ENCODE measurements around the gene LEFTY1. TPM values are rescaled to one million over a fixed set of nuclear protein-coding genes. Genes with fewer than 3 reads are reported as not detected.
A peak's percentile ranks its signal among the peaks of the same experiment; 100 is the strongest.

LEFTY1 gene
- total and polyA plus RNA-seq, 9 of the 15 experiments (the other 6 are each of a cell fraction or from before 2014, with no cell fraction given): 0.07 to 0.24 (median 0.17) TPM; not detected in 5

DNA sequence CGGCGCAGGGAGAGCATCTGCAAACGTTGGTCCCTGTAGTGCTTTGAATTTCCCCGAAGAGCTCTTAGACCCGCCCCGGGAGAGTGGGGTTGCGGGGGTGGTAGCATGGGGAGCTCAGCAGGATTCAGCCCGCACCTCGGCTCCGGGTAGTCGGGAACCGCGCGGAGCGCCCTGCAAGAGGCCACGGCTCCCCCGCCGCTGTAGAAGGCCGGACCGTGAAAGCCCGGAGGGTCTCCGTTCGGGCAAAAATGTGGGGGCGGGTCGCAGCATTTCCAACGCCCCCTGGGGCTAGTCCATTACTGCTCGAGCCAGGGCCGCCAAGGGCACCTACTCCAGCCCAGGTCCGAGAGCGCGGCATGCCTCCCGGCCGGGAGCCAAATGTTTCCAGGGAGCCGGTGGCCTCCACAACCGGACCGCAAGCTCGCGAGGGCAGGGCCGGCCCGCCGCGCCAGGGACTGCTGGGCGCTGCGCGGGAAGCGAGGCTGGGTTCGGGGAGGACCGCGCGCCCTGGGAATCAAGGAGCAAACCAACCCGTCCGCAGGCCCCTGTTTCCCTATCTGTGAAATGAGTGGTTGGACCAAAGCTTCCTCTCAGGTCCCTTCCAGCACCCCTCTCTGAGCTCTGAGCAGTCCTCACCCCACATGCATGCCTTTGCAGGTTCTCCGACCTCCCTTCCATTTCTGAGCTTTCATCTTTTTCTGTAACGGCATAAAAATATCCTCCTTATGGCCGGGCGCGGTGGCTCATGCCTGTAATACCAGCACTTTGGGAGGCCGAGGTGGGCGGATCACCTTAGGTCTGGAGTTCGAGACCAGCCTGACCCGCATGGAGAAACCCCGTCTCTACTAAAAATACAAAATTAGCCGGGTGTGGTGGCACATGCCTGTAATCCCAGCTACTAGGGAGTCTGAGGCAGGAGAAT, 6.0 kb downstream of the LEFTY1 start (continued):
- TF ChIP-seq, protein P1, sequence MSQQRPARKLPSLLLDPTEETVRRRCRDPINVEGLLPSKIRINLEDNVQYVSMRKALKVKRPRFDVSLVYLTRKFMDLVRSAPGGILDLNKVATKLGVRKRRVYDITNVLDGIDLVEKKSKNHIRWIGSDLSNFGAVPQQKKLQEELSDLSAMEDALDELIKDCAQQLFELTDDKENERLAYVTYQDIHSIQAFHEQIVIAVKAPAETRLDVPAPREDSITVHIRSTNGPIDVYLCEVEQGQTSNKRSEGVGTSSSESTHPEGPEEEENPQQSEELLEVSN (IDR thresholded peaks at IDR 0.05; ENCODE audit: borderline replicate concordance in 1 of 2, extremely low read depth in 1 of 2, insufficient read depth in 1 of 2, insufficient read length in 1 of 2, low read depth in 1 of 2, low read length in 1 of 2, poor library complexity in 1 of 2, severe bottlenecking in 1 of 2): peak; percentile 60 to 77
- TF ChIP-seq FIP1L1 (IDR thresholded peaks at IDR 0.05; ENCODE audit: low read depth, low read length, poor library complexity, severe bottlenecking): peak; percentile 25
- TF ChIP-seq, protein P2, sequence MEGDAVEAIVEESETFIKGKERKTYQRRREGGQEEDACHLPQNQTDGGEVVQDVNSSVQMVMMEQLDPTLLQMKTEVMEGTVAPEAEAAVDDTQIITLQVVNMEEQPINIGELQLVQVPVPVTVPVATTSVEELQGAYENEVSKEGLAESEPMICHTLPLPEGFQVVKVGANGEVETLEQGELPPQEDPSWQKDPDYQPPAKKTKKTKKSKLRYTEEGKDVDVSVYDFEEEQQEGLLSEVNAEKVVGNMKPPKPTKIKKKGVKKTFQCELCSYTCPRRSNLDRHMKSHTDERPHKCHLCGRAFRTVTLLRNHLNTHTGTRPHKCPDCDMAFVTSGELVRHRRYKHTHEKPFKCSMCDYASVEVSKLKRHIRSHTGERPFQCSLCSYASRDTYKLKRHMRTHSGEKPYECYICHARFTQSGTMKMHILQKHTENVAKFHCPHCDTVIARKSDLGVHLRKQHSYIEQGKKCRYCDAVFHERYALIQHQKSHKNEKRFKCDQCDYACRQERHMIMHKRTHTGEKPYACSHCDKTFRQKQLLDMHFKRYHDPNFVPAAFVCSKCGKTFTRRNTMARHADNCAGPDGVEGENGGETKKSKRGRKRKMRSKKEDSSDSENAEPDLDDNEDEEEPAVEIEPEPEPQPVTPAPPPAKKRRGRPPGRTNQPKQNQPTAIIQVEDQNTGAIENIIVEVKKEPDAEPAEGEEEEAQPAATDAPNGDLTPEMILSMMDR (IDR thresholded peaks at IDR 0.05 in 2 of 3, conservative IDR thresholded peaks at IDR 0.05 in 1 of 3; ENCODE audit: insufficient read depth in 2 of 3, low read depth in 1 of 3, low read length in 3 of 3): 0 out of 6 replicates have a peak, but pooled peaks of 1 of the 3 experiments have one; percentile 6
- TF ChIP-seq ZNF561 (CRISPR knock-in tag; conservative IDR thresholded peaks at IDR 0.05): no peak
- peak; percentile 4; the same call in 1 of the 2 replicates for TF ChIP-seq PHF8 (IDR thresholded peaks at IDR 0.05; ENCODE audit: borderline replicate concordance, low read length)
- TF ChIP-seq XRCC4 (IDR thresholded peaks at IDR 0.05; ENCODE audit: extremely low read depth, insufficient read depth, insufficient read length): no peak
- no peak for TF ChIP-seq ZNF695 (CRISPR knock-in tag; IDR thresholded peaks at IDR 0.05)
- peak; percentile 51; the same call in 1 of the 2 replicates for TF ChIP-seq ZBTB7A (IDR thresholded peaks at IDR 0.05; ENCODE audit: borderline replicate concordance, control insufficient read depth, low read depth, low read length)
- no peak for TF ChIP-seq HMG20A (CRISPR knock-in tag; conservative IDR thresholded peaks at IDR 0.05)
- 0 out of 2 replicates have a peak, but pooled peaks have one; percentile 16 for TF ChIP-seq BCOR (IDR thresholded peaks at IDR 0.05)
- TF ChIP-seq, protein P3, sequence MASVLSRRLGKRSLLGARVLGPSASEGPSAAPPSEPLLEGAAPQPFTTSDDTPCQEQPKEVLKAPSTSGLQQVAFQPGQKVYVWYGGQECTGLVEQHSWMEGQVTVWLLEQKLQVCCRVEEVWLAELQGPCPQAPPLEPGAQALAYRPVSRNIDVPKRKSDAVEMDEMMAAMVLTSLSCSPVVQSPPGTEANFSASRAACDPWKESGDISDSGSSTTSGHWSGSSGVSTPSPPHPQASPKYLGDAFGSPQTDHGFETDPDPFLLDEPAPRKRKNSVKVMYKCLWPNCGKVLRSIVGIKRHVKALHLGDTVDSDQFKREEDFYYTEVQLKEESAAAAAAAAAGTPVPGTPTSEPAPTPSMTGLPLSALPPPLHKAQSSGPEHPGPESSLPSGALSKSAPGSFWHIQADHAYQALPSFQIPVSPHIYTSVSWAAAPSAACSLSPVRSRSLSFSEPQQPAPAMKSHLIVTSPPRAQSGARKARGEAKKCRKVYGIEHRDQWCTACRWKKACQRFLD (CRISPR knock-in tag; IDR thresholded peaks at IDR 0.05): peak; percentile 28; the same call in 1 of the 2 replicates
- no peak for TF ChIP-seq CBFA2T2 (conservative IDR thresholded peaks at IDR 0.05)
- peak; percentile 72; the same call in 1 of the 2 replicates for TF ChIP-seq E2F3 (CRISPR knock-in tag; IDR thresholded peaks at IDR 0.05)
- no peak for TF ChIP-seq MAFF (IDR thresholded peaks at IDR 0.05; ENCODE audit: low read length)
- TF ChIP-seq NR2C2 (CRISPR knock-in tag; IDR thresholded peaks at IDR 0.05): no peak
- TF ChIP-seq NR2C2 (tag; IDR thresholded peaks at IDR 0.05): no peak
- TF ChIP-seq, protein P4, sequence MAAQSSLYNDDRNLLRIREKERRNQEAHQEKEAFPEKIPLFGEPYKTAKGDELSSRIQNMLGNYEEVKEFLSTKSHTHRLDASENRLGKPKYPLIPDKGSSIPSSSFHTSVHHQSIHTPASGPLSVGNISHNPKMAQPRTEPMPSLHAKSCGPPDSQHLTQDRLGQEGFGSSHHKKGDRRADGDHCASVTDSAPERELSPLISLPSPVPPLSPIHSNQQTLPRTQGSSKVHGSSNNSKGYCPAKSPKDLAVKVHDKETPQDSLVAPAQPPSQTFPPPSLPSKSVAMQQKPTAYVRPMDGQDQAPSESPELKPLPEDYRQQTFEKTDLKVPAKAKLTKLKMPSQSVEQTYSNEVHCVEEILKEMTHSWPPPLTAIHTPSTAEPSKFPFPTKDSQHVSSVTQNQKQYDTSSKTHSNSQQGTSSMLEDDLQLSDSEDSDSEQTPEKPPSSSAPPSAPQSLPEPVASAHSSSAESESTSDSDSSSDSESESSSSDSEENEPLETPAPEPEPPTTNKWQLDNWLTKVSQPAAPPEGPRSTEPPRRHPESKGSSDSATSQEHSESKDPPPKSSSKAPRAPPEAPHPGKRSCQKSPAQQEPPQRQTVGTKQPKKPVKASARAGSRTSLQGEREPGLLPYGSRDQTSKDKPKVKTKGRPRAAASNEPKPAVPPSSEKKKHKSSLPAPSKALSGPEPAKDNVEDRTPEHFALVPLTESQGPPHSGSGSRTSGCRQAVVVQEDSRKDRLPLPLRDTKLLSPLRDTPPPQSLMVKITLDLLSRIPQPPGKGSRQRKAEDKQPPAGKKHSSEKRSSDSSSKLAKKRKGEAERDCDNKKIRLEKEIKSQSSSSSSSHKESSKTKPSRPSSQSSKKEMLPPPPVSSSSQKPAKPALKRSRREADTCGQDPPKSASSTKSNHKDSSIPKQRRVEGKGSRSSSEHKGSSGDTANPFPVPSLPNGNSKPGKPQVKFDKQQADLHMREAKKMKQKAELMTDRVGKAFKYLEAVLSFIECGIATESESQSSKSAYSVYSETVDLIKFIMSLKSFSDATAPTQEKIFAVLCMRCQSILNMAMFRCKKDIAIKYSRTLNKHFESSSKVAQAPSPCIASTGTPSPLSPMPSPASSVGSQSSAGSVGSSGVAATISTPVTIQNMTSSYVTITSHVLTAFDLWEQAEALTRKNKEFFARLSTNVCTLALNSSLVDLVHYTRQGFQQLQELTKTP (IDR thresholded peaks at IDR 0.05; ENCODE audit: low read depth in 1 of 2, partially characterized antibody in 2 of 2): no peak

Data from K562 (cell line).